ENCODE measurements around the gene PSMA5. TPM values are rescaled to one million over a fixed set of nuclear protein-coding genes. Genes with fewer than 3 reads are reported as not detected.

Gene PSMA5
- total RNA-seq, 1 experiment from 2014 or later: 133 TPM

DNA sequence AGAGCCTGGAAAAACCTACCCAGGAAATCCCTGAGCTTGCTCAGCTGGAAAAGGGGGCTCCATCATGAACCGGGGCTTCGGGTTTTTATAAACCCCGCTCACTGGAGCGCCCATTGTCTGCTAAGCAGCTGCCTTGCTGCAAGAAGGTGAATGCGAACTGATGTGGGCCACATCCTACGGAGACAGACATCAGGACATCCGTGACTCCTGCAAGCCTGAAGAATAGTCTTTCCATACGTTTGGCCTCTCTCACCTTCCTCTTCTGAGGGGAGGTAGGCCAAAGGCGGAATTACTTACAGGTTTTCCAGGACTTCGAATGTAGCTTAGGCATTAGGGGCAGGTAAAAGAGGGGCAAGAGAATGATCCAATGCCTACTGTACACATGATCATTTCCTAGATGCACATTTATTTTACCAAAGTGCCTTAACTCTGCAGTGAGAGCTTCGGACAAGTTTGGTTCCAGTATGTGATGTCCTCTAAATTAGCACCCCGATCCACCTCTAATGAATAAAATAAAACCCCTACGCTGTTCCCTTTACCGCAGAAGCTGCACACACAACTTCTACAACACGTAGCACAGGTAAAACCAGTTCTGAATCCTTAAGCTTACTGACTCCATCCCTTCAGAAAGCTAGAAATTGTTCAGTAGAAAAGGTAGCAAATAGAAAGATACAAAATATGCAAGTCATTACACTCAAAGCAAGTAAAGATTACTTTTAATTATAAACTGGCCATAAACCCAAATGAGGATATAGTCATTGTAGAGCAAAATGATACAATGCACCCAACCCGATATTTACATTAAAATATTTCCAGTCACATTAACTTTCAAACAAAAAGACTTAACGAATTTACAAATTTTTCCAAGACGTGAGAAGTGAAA lies 27.7 kb downstream of the PSMA5 start:
- DNase-seq: no peak
- Histone ChIP-seq H3K56ac (ENCODE audit: insufficient read length, low read depth, low read length) (no peak overlapping the region), H4K8ac (replicated peaks; ENCODE audit: insufficient read length, low read depth, low read length) (no peak overlapping the region), H3K23me2 (ENCODE audit: insufficient read length, low read depth, low read length, poor library complexity, severe bottlenecking) (peaks cover 17% of the 10 kb centered on the region), H3K4me2 (ENCODE audit: insufficient read depth, insufficient read length, low read length) (peak overlapping the region; percentile 84), H4K20me1 (ENCODE audit: control insufficient read depth, insufficient read depth, insufficient read length) (no peaks in the 10 kb centered on the region), H2BK120ac (ENCODE audit: low read depth, low read length, poor library complexity, severe bottlenecking) (no peak overlapping the region), H2BK15ac (ENCODE audit: low read depth, low read length) (no peak overlapping the region), H3K23ac (ENCODE audit: insufficient read length, low read depth, low read length) (no peak overlapping the region), H3K27ac (ENCODE audit: insufficient read length, low read depth, low read length) (peak overlapping the region; percentile 54), H2AFZ (ENCODE audit: low read length) (peak overlapping the region; percentile 1), H2BK20ac (ENCODE audit: low read depth, low read length, poor library complexity, severe bottlenecking) (no peak overlapping the region), H3K4me1 (ENCODE audit: insufficient read depth, low read length) (peaks cover 2% of the 10 kb centered on the region; the same call in 1 of the 2 replicates), H3K79me2 (ENCODE audit: insufficient read depth, low read length) (peaks cover 5% of the 10 kb centered on the region; the same call in 1 of the 2 replicates), H2AK5ac (ENCODE audit: insufficient read length, low read length) (no peak overlapping the region), H3K79me1 (ENCODE audit: insufficient read depth, low read depth, low read length, poor library complexity, severe bottlenecking) (peaks cover 9% of the 10 kb centered on the region), H2BK12ac (ENCODE audit: insufficient read length, low read depth, low read length) (no peak overlapping the region), H3K14ac (ENCODE audit: insufficient read depth, low read length) (peak overlapping the region; percentile 9; the same call in 1 of the 2 replicates), H3K18ac (ENCODE audit: insufficient read length, low read depth, low read length) (peak overlapping the region; percentile 21), H3K27me3 (ENCODE audit: insufficient read depth, low read length) (no peaks in the 10 kb centered on the region), H2BK5ac (ENCODE audit: insufficient read length, low read length) (no peak overlapping the region), H4K5ac (ENCODE audit: insufficient read length, low read depth, low read length) (no peak overlapping the region), H4K91ac (ENCODE audit: insufficient read length, low read depth, low read length) (no peak overlapping the region), H3K9me3 (ENCODE audit: control insufficient read depth, low read depth, low read length) (no peaks in the 10 kb centered on the region), H3K9ac (ENCODE audit: extremely low read depth, insufficient read length, low read length) (peak overlapping the region; percentile 53), H3K4ac (ENCODE audit: low read depth, low read length) (no peak overlapping the region), H3T11ph (ENCODE audit: low read length) (no peak overlapping the region)
- no CpG with 5 or more reads among the region's 18 CpGs for WGBS (ENCODE audit: extremely low coverage, insufficient read length, low lambda C conversion rate)
- H3K27ac Mint-ChIP-seq: peak overlapping the region; percentile 93 to 97 (median 94)
- no peaks in the 10 kb centered on the region for H3K27me3 Mint-ChIP-seq (ENCODE audit: low read depth)
- H3K9me3 Mint-ChIP-seq: no peaks in the 10 kb centered on the region
- peaks cover 19 to 27% of the 10 kb centered on the region in 2 experiments for H3K4me1 Mint-ChIP-seq
- 0 out of 3 replicates have a peak, but pooled peaks have one; percentile 4 for TF ChIP-seq CTCF (conservative IDR thresholded peaks at IDR 0.05)
- peak overlapping the region; percentile 72 to 84 for H3K4me3 Mint-ChIP-seq
- peaks cover under 1 to 12% (median 6%) of the 10 kb centered on the region in 3 experiments; a peak in 4 of 7 replicates for H3K36me3 Mint-ChIP-seq (ENCODE audit: insufficient read depth in 1 of 3, low read depth in 3 of 3)
